SK-N-SH treated with all-trans-retinoic acid at 6 μM for 48 hours (cell line): ENCODE results near the gene GSG1L.

Experiments used
- ARNTL ChIP-seq: fragments of 450-650 bp; formaldehyde crosslinking; IDR thresholded peaks from 2 replicates; pipeline ENCODE4 v1.5.0; 2020; ENCODE audit warnings: low read depth, mild to moderate bottlenecking, moderate library complexity, borderline replicate concordance
- BACH2 ChIP-seq: fragments of 250-450 bp; sonication (Bioruptor Pico); IDR thresholded peaks from 2 replicates; pipeline ENCODE4 v1.9.0; 2021; ENCODE audit warnings: mild to moderate bottlenecking, borderline replicate concordance
- CREB5 ChIP-seq: fragments of 250-450 bp; sonication (Bioruptor Pico); IDR thresholded peaks from 2 replicates; pipeline ENCODE4 v1.5.1; 2020; ENCODE audit warnings: low read depth, mild to moderate bottlenecking, moderate library complexity
- OSR1 ChIP-seq: fragments of 250-450 bp; sonication (Bioruptor Pico); IDR thresholded peaks from 2 replicates; pipeline ENCODE4 v1.8.0; 2022; ENCODE audit warnings: moderate library complexity, mild to moderate bottlenecking, inconsistent platforms
- PATZ1 ChIP-seq: fragments of 250-450 bp; sonication (Bioruptor Pico); IDR thresholded peaks from 2 replicates; pipeline ENCODE4 v1.8.0; 2020; ENCODE audit warnings: mild to moderate bottlenecking, moderate library complexity, borderline replicate concordance
- POU6F1 ChIP-seq: fragments of 250-450 bp; sonication (Bioruptor Pico); IDR thresholded peaks from 2 replicates; pipeline ENCODE4 v1.8.0; 2021; ENCODE audit warnings: low read depth, mild to moderate bottlenecking, moderate library complexity, borderline replicate concordance
- PPARA ChIP-seq: fragments of 250-450 bp; sonication (Bioruptor Pico); IDR thresholded peaks from 2 replicates; pipeline ENCODE4 v1.5.0; 2020; ENCODE audit warnings: mild to moderate bottlenecking, borderline replicate concordance
- SNAI2 ChIP-seq: fragments of 250-450 bp; sonication (Bioruptor Pico); IDR thresholded peaks from 2 replicates; pipeline ENCODE4 v1.5.0; 2020; ENCODE audit warnings: mild to moderate bottlenecking, moderate library complexity
- TOX ChIP-seq: fragments of 250-450 bp; sonication (Bioruptor Pico); IDR thresholded peaks from 2 replicates; pipeline ENCODE4 v1.8.0; 2021; ENCODE audit warnings: mild to moderate bottlenecking, moderate library complexity, borderline replicate concordance
- ZC3H10 ChIP-seq: fragments of 250-450 bp; sonication (Bioruptor Pico); IDR thresholded peaks from 2 replicates; pipeline ENCODE4 v1.5.1; 2021; ENCODE audit warnings: mild to moderate bottlenecking, moderate library complexity
- ZFP30 ChIP-seq: fragments of 450-650 bp; formaldehyde crosslinking; IDR thresholded peaks from 2 replicates; pipeline ENCODE4 v1.5.0; 2022; ENCODE audit warnings: mild to moderate bottlenecking, moderate library complexity
- ZNF70 ChIP-seq: fragments of 450-650 bp; formaldehyde crosslinking; IDR thresholded peaks from 2 replicates; pipeline ENCODE4 v1.5.0; 2020; ENCODE audit warnings: mild to moderate bottlenecking, moderate library complexity
- TF ChIP-seq, protein P1 (sequence below): fragments of 250-450 bp; sonication (Bioruptor Pico); IDR thresholded peaks from 2 replicates; pipeline ENCODE4 v1.5.0; 2020; ENCODE audit warnings: mild to moderate bottlenecking, moderate library complexity

GRCh38 chr16:28000314-28001169 is 63.0 kb downstream of the GSG1L start:
- TF ChIP-seq ZFP30 (CRISPR knock-in tag) = no peak
- TF ChIP-seq CREB5 = no peak
- no peak for TF ChIP-seq POU6F1 (CRISPR knock-in tag)
- TF ChIP-seq ZC3H10 (CRISPR knock-in tag) = no peak
- no peak for TF ChIP-seq OSR1 (CRISPR knock-in tag)
- TF ChIP-seq PATZ1 (CRISPR knock-in tag) = no peak
- no peak for TF ChIP-seq TOX (CRISPR knock-in tag)
- TF ChIP-seq PPARA (CRISPR knock-in tag) = no peak
- no peak for TF ChIP-seq BACH2 (CRISPR knock-in tag)
- no peak for TF ChIP-seq ARNTL (CRISPR knock-in tag)
- TF ChIP-seq, protein P1, sequence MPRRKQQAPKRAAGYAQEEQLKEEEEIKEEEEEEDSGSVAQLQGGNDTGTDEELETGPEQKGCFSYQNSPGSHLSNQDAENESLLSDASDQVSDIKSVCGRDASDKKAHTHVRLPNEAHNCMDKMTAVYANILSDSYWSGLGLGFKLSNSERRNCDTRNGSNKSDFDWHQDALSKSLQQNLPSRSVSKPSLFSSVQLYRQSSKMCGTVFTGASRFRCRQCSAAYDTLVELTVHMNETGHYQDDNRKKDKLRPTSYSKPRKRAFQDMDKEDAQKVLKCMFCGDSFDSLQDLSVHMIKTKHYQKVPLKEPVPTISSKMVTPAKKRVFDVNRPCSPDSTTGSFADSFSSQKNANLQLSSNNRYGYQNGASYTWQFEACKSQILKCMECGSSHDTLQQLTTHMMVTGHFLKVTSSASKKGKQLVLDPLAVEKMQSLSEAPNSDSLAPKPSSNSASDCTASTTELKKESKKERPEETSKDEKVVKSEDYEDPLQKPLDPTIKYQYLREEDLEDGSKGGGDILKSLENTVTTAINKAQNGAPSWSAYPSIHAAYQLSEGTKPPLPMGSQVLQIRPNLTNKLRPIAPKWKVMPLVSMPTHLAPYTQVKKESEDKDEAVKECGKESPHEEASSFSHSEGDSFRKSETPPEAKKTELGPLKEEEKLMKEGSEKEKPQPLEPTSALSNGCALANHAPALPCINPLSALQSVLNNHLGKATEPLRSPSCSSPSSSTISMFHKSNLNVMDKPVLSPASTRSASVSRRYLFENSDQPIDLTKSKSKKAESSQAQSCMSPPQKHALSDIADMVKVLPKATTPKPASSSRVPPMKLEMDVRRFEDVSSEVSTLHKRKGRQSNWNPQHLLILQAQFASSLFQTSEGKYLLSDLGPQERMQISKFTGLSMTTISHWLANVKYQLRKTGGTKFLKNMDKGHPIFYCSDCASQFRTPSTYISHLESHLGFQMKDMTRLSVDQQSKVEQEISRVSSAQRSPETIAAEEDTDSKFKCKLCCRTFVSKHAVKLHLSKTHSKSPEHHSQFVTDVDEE (CRISPR knock-in tag) = no peak
- no peak for TF ChIP-seq SNAI2 (CRISPR knock-in tag)
- no peak for TF ChIP-seq ZNF70 (CRISPR knock-in tag)
